ENCODE measurements around the gene RXRA.

Gene RXRA

DNA sequence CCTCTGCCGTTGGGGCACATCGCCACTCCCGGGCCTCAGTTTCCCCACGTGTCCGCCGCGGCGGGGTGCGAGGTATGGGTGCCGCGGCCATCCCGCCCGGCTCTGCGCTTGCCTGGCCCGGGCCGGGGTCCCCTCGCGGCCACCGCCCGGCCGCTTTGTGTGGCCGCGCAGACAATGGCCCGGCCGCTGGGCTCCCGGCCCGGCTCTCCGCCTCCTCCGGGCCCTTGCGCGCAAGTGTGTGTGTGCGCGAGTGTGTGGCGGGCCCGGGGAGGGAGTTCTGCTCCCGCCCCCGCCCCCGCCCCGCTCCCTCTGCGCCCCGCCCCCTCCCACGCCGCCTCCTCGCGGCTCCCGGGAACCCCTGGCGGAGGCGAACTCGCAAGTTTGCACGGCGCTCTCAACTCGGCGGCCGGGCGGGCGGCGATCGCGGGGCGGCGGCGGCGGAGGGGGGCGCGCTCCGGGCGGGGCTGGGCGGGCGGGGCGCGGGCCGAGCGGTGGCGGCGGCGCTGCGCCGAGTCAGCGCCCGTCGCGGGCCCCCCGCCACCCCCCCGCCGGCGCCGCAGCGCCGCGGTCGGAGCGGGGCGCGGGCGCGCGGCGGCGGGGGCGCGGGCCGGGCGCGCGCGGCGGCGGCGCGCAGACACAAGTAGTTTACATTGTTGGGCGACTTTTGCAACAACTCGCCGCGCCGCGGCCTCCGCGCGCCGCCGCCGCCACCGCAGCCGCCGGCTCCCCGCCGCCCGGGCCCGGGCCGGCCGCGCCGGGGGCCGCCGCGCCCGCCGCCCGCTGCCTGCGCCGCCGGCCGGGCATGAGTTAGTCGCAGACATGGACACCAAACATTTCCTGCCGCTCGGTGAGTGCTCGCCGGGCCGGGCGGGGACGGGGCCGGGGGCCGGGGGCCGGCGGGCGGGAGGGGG is at the start of gene RXRA:
Gene RXRA, plus strand, starts transcription at position 643 of the 911 bp plus-strand sequence. Its CDS starts 177 bp downstream, at position 820.
- peak; percentile 41 for DNase-seq

DNA sequence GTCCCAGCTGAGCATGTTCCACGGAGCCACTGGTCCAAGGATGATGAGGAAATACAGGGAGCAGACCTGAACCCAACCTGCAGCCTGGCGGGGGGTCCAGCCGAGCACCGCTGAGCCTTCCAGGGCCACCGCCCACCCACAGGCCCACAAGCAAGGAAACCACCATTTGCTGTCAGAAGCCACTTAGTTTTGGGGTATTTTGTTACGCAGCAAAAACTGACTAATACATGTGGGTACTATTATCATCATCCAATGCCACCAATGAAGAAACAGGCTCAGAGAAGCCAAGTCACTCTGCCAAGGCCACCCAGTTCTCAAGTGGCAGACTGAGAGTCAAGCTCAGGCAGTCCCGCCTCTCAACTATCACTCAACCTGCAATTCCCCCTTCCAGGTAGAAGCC is 48.0 kb upstream of the RXRA start:
- no peak for DNase-seq

- DNase-seq: no peak
Measured at GRCh38 chr9:134278974-134279640, 47.1 kb upstream of the RXRA start.

DNA sequence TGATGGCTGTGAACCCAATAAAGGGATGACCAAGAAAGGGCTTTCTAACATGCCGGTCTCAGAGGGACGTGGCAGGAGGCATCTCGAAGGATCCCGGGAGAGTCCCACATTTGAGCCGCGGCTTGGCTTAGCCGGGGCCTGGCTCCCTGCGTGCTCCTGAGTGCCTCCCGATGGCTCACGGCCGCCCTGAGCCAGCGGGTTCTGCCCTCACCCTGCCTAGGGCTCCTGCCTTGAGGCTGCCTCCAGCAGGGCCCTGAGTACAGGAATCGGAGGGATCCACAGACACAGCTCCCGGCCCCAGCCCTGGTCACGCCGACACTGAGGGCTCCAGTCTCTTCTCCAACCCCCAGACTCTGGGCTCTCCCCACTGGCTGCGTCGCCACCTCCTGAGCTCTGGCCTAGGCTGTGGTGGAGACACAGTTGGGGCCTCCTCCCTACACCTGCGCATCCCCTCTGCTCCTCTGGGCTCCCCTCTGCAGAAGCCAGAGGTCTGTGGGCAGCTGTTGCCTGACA is 44.1 kb upstream of the RXRA start:
- no peak for DNase-seq

DNA sequence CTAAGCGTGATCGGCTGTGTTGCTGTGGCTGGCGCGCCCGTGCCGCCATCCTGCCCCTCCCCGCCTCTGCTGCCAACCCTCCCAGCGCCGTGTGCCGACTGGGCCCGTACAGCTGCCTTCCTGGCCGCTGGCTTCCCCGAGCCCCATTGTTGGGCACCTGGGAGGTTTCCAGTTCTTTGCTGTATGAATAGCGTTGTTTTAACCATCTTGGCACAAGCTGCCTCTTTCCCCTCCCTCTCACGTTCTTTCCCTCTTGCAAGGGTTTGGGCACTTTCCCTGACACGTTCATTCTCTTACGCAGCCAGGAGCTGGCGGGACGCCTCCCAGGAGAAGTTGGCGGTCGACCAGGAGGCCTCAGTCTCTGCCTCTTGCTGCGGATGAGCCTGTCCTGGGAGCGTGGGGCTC is 43.1 kb upstream of the RXRA start:
- DNase-seq: peak; percentile 39

- no peak for DNase-seq
Measured at GRCh38 chr9:134283692-134284265, 42.5 kb upstream of the RXRA start.

DNA sequence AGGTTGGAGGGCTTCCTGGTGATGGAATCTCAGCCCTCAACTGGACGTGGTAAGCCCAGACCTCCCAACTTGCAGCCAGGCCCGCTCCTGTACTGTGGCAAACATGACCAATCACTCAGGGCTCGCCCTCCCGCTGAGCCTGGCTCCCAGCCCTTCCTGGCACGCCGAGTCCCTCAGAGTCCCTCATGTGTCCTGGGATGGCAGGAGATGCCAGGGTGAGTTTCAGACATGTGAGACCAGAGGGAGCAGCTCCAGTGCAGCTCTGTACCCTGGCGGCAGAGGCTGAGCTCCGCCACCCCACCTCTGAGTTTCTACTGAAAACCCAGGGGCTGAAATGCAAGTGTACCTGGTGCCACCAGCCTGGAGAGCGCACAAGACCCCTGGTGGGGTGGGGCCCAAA is 42.0 kb upstream of the RXRA start:
- DNase-seq: no peak

- no peak for DNase-seq
Measured at GRCh38 chr9:134284741-134285140, 41.5 kb upstream of the RXRA start.

- DNase-seq: no peak
Measured at GRCh38 chr9:134285215-134285845, 40.9 kb upstream of the RXRA start.

GRCh38 chr9:134286471-134287245 is 39.6 kb upstream of the RXRA start:
- no peak for DNase-seq

DNA sequence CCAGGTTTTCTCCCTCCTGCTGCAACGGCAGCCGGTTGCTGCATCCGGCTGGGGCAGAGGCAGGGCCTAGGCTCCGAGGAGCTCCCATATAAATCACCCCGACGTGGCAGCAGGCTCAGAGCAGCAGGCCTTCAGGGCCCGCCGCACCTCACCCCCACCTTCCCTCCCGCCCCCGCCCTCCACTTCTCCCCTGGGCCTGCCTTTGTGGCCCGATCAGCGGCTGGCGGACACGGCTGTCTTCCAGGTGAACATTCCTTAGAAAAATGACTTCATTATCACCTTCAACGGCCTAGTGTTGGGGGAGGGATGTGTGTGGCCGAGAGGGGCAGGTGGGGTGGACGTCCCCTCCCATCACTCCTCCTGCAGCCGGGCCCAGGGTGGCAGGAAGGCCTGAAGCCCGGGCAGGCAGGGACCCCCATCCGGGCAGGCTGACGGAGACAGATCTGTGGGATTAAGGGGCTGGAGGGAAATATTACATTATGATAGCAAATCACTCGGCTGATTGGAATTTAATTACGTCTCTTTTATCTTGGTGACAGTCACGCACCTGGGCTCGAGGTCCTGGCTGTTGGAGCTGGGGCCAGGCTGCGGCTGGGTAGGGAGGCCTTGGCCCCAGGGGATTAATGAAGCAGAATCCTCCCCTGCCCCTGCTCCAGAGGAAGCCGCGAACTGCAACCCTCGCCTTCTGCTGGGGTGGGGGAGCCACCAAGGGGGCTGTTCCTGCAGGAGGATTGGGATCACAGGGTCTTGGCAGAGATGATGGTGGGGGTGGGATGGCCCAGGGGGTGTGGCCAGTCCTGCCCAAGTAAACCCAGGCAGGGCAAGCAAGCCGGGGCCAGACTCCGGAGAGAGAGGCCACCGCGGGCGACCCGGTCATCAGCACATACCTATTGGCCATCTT is 38.4 kb upstream of the RXRA start:
- DNase-seq: no peak

DNA sequence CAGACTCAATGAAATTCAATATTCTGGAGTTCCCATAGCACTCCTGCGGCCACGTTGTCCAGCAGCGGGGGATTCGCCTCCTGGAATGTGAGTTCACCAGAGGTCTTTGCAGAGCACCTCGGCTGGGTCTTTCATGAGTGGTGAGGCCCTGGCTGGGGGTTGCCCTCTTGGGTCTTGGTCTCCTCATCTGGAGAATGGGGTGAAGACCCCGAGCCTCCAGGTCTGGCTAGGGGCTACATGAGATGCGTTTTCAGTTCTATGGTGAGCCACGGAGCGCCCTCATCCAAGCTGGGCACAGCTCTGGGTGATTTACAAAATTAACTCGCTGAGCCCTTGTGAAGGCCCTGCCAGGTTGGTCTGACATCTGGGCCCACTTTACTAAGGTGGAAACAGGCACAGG is 37.5 kb upstream of the RXRA start:
- no peak for DNase-seq

- no peak for DNase-seq
Measured at GRCh38 chr9:134289241-134289875, 36.9 kb upstream of the RXRA start.

GRCh38 chr9:134290603-134291451 is 35.4 kb upstream of the RXRA start:
- no peak for DNase-seq

DNA sequence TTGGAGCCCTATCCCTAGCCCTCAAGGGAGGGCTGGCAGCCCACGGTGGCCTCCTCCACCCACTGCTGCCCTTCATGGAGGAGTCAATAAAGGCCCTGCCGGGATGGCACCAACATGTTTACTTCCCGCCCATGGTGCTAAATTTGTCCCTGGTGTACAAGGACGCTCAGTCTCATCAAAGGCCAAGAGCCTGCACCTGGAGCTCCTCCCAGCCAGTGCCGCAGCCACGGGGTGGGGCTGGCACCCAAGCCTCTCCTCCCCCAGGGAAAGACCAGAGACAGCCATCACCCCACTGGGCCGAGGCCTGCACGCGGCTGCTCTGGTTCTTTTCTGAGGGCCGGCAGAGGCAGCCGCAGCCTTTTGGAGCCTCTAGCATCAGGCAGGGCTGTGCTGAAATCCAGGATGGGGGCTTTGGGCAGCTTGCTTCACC is 34.8 kb upstream of the RXRA start:
- no peak for DNase-seq

DNA sequence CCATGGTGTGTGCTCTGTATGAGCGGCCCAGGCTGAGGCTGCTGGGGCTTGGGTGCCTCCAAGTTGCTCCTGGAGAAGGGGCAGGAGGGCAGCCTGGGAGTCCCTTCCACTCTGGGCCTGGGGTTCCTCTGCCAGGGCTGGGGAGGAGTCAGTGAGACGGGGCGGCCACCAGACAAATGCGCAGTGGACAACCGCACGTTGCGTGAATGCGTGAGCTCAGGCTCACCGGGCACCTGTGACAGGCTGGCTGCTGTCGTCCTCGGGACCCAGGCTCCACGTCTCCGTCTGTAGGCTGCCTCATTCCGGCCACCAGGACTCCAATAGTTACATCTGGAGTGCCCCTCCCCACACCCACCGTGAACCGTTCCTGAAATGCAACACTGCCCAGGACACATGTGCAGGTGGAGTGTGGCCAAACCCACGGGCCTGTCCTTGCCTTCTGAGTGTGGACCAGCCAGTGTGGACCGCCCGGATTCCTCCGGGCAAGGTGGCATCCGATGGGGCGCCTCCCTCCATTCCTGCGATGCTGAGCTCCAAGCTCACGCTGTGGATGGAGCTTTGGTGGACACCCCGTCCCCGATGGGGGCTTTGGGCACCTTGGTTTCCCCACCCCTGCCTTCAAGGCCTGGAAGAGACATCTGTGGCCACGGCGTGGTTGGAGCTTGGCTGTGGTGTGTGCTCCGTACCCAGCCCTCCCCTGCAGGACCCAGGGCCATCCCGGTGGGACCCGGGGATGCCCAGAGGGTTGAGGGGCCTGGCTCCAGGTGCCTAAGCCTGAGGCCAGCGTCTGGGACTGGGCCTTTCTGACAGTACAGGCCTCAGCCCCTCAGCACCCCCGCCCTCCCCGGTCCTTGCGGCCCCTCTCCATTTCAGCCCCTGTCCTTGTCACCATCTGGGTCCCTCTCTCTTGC is 34.0 kb upstream of the RXRA start:
- DNase-seq: no peak

- no peak for DNase-seq
Measured at GRCh38 chr9:134293031-134293521, 33.2 kb upstream of the RXRA start.

DNA sequence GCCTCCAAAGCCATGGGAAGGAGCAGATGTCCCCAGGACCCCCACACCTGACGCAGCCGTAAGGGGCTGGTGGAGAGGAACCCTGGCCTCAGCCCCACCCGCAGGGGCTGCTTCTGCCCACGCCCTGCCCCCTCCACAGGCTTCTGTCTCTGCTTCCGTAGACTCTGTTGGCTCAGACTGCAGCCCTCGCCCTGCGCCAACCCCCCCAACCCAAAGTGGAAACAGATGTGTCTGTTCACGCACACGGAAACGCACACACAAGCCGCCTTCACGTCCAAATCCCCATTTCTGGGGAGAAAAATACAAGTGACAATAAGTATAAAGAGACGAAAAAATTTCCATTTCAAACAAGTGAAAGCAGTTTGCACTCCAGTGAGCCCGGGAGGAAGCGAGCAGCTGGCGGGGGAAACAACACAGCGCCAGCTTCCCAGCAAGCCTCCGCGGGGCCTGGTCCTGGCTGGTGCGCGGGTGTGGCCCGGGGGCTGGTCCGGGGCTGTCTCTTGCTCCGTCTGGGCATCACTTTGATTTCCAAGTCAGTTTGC is 32.6 kb upstream of the RXRA start:
- DNase-seq: no peak

Measured in NCI-H2107 (cell line).